OCI-LY3 (cell line): Measurements from ENCODE around the gene GUCY1A1.

Experiments
- CTCF ChIP-seq: fragments of 200-600, 300-600 bp; sonication (generic); IDR thresholded peaks from 2 replicates; pipeline ENCODE4 v1.5.1; 2014; ENCODE audit warnings: antibody characterized with exemption, low read length, low read depth
- EZH2phosphoT487 ChIP-seq: fragments of 200-600 bp; shearing (Covaris generic); IDR thresholded peaks from 2 replicates; pipeline ENCODE4 v1.6.1; 2018; ENCODE audit warnings: antibody characterized with exemption, mixed run types, low read depth

- TF ChIP-seq CTCF (no peak), EZH2phosphoT487 (no peak)
Measured at GRCh38 chr4:155711556-155711955, 44.9 kb downstream of the GUCY1A1 start.
